Measurements from ENCODE around the gene FRMD4A.
A peak's percentile ranks its signal among the peaks of the same experiment; 100 is the strongest.

Gene FRMD4A

GRCh38 chr10:14330388-14331061, at the start of gene FRMD4A:
FRMD4A (minus strand) TSS chr10:14330924.
- no peak for DNase-seq

GRCh38 chr10:14379556-14380280, 49.0 kb upstream of the FRMD4A start:
- no peak for DNase-seq

GRCh38 chr10:14378387-14378960, 47.8 kb upstream of the FRMD4A start:
- no peak for DNase-seq

DNA sequence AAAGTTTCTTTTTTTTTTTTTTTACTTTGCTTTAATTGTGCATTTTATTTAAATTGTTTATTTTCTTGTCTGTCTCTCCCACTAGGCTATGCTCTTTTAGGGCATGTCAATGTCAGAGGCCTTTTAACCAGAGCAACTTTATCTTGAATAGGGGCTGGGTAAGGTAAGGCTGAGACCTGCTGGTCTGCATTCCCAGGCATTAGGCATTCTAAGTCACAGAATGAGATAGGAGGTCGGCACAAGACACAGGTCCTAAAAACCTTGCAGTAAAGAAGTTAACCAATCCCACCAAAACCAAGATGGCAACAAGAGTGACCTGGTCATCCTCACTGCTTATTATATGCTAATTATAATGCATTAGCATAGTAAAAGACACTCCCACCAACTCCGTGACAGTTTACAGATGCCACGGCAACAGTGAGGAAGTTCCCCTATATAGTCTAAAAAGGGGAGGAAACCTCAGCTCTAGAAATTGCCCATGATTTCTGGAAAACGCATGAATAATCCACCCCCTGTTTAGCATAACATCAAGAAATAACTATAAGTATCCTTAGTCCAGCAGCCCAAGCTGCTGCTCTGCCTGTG, 47.0 kb upstream of the FRMD4A start:
- DNase-seq, result no peak

- DNase-seq, result no peak
Measured at GRCh38 chr10:14374745-14375445, 44.2 kb upstream of the FRMD4A start.

DNA sequence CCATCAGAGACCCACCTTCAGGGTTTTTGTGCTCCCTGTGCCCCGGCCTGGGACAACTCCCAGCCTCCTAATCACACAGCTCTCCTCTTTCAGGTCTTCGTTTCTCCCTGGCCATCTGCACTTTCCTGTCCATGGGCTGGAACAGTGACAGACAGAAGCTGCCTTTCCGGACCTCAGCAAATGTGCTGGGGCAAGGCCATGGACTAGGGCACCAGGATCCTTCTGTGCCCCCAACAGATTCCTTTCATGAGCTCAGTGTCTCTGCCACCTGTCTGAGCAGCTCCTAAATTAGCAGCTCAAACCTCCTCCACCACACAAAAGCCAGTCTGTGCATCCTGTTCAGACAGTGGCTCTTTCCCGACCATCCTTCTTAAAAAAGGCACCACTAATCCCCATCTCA, 41.9 kb upstream of the FRMD4A start:
- no peak for DNase-seq

GRCh38 chr10:14371581-14371980, 40.9 kb upstream of the FRMD4A start:
- no peak for DNase-seq

DNA sequence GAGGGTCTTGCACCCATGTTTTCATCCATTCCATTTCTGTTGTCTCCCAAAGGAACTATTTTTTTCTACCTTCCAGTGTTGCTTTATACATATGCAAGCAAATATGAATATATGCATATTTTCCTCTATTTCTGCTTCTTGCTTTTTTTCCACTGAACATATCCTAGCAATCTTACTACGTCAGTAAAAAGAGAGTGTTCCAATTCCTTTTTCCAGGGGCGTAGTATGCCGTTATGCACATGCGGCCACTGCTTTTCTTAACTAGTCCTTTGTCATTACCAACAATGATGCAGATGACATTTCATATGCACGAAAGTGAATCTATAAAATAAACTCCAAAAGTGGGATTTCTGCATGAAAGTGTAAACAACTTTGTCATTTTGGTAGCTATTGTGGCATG, 40.2 kb upstream of the FRMD4A start:
- DNase-seq, result no peak

DNA sequence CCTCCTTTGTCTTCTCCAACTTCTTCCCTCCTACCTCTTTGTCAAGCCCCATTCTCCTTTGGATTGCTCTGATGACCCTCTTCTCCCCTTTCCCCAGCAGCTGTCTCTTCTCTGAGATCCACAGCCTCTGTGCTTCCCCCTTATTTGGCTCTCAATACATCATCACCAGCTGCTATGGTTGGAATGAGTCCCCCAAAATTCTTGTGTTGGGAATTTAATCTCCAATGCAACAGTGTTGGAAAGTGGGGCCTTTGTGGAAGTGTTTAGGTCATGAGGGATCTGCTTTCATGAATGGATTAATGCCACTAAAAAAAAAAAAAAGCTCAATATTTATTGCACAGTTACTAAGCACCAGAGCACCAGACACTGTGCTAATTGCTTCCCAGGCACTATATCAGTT, 39.2 kb upstream of the FRMD4A start:
- DNase-seq, result no peak

- DNase-seq, result no peak
Measured at GRCh38 chr10:14366760-14367159, 36.0 kb upstream of the FRMD4A start.

DNA sequence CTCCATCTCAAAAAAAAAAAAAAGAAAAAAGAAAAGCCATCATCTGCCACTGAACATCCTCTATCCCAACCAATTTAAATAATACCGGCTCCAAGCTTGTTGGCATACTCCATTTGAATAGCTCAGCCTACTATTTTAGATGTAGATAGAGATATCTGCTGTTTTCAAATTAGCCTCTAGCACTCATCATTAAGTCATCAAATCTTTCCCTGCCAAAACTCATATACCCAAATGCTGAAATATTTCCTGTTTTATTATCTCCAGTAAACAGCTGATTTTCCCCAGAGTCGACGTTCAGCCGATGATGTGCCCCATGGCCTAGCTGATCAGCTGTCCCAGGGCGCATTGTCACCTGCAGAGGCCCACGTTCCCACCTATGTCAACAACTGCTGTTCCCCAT, 34.5 kb upstream of the FRMD4A start:
- DNase-seq, result no peak

- no peak for DNase-seq
Measured at GRCh38 chr10:14362104-14362503, 31.4 kb upstream of the FRMD4A start.

DNA sequence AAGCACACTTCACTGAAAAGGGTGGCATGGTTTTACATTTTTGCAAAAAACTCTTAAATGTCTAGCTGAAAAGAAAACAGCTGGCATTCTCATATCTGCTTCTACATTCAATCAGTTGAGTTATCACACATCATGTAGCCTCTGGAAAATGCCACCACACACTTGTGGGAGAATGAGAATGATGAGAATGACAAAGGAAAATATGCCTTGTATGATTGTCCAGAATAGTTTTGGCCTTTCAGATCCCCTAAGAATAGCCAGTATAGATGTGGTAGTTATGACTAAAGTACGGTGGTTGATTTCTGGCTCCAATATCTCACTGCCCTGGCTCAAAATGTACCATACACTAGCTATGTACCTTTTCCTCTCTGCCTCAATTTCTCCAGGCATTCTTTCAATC, 30.2 kb upstream of the FRMD4A start:
- no peak for DNase-seq

DNA sequence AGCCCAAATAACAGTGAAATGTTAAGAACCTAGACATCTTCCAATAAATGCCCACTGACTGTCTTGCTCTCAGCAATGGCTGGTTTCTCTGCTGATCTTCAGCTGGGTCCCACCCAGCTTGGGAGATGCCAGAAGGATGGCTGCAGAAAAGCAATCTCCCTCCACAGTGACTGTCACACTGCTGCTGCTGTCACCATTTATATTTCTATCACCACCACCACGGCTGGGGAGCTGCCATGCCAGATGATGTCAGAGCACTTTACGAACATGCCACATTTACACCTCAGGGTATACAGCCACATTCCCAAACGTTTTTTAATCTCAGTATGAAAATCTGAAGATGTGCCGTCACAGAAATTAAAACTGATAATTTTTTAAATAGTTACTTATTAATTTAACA, 29.8 kb upstream of the FRMD4A start:
- no peak for DNase-seq

GRCh38 chr10:14358886-14359573, 28.3 kb upstream of the FRMD4A start:
- peak; percentile 26 for DNase-seq

GRCh38 chr10:14356921-14357320, 26.2 kb upstream of the FRMD4A start:
- no peak for DNase-seq

DNA sequence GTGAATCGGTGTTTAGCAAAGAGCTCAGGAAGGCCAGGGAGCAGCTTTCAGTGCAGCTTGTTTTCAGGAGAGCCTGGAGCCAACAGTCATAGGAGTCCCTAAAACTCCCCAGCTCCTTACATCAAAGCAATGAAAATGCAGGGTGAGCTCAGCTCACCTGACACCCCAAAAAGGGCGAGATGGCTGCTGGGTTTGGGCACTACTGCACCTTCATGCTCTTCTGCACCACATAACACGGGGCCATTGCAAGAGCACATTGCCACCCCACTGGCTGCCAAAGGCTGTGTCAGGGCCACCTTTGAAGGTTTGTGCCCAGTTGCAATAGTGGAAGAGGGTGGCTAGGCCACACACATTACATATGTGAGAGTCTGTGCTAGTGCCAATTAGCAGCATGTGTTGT, 25.0 kb upstream of the FRMD4A start:
- no peak for DNase-seq

DNA sequence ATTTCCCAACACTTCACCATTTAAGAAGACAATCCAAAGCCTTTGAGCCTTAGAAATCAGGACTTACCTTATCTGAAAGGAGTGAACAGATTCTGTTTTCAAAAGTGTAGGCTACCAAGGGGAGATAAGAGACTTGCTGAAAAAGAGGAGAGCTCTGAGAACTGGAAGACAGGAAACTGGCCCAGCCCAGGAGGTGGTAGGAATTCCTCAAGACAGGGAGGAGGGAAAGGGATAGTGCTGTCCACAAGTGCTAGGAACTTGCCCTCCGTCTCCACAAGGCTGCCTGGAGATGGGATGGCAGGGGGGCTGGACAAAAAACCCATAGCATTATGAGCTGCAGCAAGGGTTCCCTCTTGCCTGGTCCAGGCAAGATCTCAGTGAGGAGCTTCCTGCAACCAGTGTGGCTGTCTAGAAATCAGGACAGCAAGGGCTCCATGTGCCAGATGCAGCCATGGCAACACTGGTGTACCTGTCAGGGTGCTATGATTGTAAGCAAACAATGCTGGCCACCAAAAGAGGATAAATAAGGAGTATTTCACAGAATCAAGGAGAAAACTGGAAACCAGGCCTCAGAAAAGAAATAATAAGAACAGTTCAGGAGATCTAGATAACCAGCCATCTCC, 22.7 kb upstream of the FRMD4A start:
- DNase-seq, result no peak

GRCh38 chr10:14350006-14350405, 19.3 kb upstream of the FRMD4A start:
- DNase-seq, result no peak

DNA sequence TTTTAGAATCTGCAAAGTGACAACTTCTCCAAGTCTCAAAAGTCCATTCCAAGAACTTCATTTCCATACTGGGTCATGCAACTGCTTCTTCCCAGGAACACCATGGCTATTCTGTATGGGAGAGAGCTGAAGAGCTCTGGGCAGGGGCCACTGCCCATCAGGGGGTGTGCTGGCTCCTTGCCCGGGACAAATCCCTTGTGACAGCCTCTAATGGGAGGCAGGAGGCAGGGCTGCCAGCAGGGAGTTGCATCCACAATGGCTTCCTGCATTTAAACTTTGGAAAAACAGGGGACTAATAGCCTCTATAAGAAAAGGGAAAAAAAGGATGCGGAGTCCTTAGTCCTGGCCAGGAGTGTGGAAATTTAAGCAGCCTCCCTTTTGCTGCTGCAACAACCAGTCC, 18.4 kb upstream of the FRMD4A start:
- no peak for DNase-seq

DNA sequence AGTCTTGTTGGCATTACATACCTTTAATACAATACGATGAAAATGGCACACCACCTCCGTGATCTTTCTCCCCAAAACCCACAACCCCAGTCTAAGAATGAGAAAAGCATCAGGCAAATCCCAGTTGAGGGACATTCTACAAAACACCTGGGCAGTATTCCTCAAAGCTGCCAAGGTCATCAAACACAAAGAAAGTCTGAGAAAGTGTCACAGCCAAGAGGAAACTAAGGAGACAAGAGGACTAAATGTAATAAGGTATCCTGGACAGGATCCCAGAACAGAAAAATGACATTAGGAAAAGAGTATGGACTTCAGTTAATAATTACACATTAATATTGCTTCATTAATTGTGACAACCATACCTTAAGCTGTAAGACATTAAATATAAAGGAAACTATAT, 14.5 kb upstream of the FRMD4A start:
- no peak for DNase-seq

DNA sequence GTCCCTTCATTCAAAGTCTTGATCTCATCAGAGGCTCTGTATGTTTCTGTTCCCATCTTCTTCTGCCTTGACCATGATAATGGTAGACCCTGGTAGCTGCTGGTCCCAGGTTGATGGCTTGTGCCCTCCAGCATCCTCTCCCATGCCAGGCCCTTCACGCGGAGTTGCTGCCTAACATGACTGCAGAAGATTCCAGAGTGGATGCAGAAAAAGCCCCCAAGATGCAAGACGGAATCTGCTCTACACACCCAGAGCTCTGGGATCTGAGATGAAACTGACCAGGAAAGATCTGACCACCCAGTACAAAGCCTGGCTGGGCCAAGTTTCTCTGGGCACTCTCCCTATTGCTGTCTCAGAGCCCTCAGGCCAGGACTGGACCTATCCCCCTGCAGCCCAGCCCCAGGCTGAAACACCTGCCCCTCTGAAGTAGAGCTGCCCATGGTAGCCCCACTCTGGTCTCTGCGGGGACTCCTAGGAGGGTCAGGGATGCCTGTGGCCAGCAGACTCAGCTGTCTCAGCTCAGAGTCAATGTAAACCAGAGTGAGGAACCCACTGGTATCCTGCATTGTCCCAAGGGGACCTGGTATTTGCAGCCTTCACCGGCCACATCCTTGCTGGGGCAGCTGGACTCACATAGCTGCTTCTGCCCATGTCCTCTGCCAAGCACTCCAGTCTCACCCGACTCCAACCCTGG, 9.5 kb upstream of the FRMD4A start:
- DNase-seq, result no peak
